Neutrophil (primary cell): ENCODE results near the gene SH3BGR.

Experiments used
- H3K27ac ChIP-seq: fragments of 200-600 bp; sonication (generic); 2 replicates; pipeline ENCODE4 v1.5.1; 2016; ENCODE audit warnings: mild to moderate bottlenecking, moderate library complexity
- H3K27me3 ChIP-seq: fragments of 200-600 bp; sonication (generic); 2 replicates; pipeline ENCODE4 v1.6.0; 2016; ENCODE audit warnings: mild to moderate bottlenecking
- H3K36me3 ChIP-seq: fragments of 200-600 bp; sonication (generic); 2 replicates; pipeline ENCODE4 v1.5.1; 2017
- H3K4me1 ChIP-seq, 2 experiments: fragments of 200-600 bp in 1 of 2; sonication (generic) in 1 of 2; 1 replicate in 1 of 2; 2 replicates in 1 of 2; pipeline versions ENCODE4 v1.5.1 to v1.6.1; 2013 to 2016; ENCODE audit warnings: low read depth in 1 of 2, low read length in 1 of 2, mild to moderate bottlenecking in 1 of 2, moderate library complexity in 1 of 2; ENCODE audit not compliant: control insufficient read depth in 1 of 2, insufficient read depth in 1 of 2
- H3K4me3 ChIP-seq, 2 experiments: fragments of 200-600 bp in 1 of 2; sonication (generic) in 1 of 2; 1 replicate in 1 of 2; 2 replicates in 1 of 2; pipeline ENCODE4 v1.5.1; 2013 to 2016; ENCODE audit warnings: low read depth in 1 of 2, low read length in 1 of 2, mild to moderate bottlenecking in 1 of 2, moderate library complexity in 1 of 2
- H3K9me3 ChIP-seq: fragments of 200-600 bp; sonication (generic); 2 replicates; pipeline ENCODE4 v1.5.1; 2016
- TF ChIP-seq, protein P1 (sequence below): fragments of 200-600 bp; sonication (generic); IDR thresholded peaks from 2 replicates; pipeline ENCODE4 v1.5.1; 2016; ENCODE audit warnings: antibody characterized with exemption

The SH3BGR gene

DNA sequence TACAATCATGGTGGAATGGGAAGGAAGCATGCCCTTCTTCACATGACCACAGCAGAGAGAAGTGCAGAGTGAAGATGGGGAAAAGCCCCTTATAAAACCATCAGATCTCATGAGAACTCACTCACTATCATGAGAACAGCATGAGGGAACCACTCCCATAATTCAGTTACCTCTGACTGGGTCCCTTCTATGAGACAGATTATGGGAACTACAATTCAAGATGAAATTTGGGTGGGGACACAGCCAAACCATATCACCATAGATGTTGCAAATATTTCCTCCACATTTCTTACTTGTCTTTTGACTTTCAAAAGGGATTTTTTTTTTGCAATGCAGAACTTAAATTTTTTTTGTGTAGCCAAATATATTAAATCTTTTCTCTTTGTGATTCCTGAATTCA is 14.8 kb downstream of the SH3BGR start:
- no peaks in the 10 kb centered on the region for H3K36me3 ChIP-seq
- H3K27ac ChIP-seq, result no peak overlapping the region
- no peak overlapping the region for H3K4me3 ChIP-seq
- TF ChIP-seq, protein P1, sequence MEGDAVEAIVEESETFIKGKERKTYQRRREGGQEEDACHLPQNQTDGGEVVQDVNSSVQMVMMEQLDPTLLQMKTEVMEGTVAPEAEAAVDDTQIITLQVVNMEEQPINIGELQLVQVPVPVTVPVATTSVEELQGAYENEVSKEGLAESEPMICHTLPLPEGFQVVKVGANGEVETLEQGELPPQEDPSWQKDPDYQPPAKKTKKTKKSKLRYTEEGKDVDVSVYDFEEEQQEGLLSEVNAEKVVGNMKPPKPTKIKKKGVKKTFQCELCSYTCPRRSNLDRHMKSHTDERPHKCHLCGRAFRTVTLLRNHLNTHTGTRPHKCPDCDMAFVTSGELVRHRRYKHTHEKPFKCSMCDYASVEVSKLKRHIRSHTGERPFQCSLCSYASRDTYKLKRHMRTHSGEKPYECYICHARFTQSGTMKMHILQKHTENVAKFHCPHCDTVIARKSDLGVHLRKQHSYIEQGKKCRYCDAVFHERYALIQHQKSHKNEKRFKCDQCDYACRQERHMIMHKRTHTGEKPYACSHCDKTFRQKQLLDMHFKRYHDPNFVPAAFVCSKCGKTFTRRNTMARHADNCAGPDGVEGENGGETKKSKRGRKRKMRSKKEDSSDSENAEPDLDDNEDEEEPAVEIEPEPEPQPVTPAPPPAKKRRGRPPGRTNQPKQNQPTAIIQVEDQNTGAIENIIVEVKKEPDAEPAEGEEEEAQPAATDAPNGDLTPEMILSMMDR, result no peak
- no peaks in the 10 kb centered on the region for H3K27me3 ChIP-seq
- H3K9me3 ChIP-seq, result no peaks in the 10 kb centered on the region
- H3K4me1 ChIP-seq, result no peaks in the 10 kb centered on the region

DNA sequence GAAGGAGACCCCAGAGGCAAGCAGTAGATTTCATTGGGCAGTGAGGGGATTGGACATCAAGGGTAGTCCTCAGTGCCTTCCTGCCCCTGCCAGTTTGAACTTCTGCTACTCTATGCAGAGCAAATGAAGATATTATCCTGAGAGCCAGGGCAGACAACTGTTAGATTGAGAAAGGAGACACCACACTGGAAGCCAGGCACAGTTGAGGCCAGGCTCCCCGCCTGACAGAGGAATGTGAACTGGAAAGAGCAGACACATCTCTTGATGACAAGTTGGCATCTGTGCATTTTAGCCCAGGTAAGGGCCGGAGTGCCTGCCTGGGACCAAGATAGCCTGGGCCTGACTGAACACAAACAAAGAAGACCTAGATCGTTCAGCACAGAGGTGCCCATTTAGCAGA is 16.0 kb downstream of the SH3BGR start:
- Histone ChIP-seq H3K36me3 (no peaks in the 10 kb centered on the region), H3K4me3 (no peak overlapping the region), H3K4me1 (no peaks in the 10 kb centered on the region), H3K27ac (no peak overlapping the region), H3K27me3 (no peaks in the 10 kb centered on the region), H3K9me3 (no peaks in the 10 kb centered on the region)
- TF ChIP-seq, protein P1, result no peak

DNA sequence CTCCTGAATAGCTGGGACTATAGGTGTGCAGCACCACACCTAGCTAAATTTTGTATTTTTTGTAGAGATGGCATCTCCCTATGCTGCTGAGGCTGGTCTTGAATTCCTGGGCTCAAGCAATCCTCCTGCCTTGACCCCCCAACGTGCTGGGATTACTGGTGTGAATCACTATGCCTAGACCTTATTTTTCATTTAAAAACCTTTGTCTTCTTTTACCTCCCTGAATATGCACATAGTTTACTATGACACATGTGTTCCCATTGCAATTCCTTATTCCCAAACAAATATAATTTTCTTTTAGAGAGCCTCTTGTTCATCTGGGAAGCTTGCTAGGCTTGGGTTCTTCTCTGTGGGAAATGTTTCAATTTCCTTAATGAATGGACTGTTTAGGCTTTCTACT is 16.8 kb downstream of the SH3BGR start:
- no peaks in the 10 kb centered on the region for H3K9me3 ChIP-seq
- no peak overlapping the region for H3K27ac ChIP-seq
- H3K36me3 ChIP-seq, result no peaks in the 10 kb centered on the region
- TF ChIP-seq, protein P1, result no peak
- H3K4me1 ChIP-seq, result no peaks in the 10 kb centered on the region
- H3K4me3 ChIP-seq, result no peak overlapping the region
- H3K27me3 ChIP-seq, result no peaks in the 10 kb centered on the region

DNA sequence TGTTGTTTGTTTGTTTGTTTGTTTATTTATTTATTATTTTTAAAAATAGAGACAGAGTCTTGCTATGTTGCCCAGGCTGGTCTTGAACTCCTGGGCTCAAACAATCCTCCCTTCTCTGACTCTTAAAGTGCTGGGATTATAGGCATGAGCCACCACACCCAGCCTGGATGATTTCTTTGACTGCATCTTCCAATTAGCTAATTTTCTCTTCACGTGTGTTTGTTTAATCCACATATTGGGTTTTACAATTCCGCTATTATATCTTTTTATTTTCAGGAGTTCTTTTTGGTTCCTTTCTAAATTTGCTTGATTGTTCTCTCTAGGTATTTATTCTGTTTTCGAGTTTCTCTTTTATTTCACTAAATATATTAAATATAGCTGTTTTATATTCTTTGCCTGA is 19.8 kb downstream of the SH3BGR start:
- Histone ChIP-seq H3K4me3 (no peak overlapping the region), H3K27ac (no peak overlapping the region), H3K9me3 (no peaks in the 10 kb centered on the region), H3K4me1 (no peaks in the 10 kb centered on the region), H3K27me3 (no peaks in the 10 kb centered on the region), H3K36me3 (no peaks in the 10 kb centered on the region)
- TF ChIP-seq, protein P1, result no peak

DNA sequence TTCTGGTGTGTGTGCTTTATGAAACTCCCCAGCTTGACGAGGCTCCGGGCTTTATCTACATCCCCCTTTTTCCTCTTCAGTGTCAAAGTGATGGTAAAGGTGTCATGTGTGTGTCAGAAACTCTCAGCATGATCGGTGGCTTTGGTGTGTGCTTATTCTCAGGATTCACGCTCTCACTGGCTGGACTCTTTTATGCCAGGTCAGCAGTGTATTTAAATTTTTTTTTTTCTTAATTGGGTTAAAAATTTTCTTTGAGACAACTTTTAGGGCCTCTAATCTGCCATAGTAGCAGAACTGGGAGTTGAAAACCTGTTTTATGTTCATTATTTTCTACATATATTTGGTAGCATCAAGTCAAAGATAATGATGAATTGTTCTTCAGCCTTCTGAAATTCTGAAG is 21.0 kb downstream of the SH3BGR start:
- no peaks in the 10 kb centered on the region for H3K27me3 ChIP-seq
- H3K36me3 ChIP-seq, result no peaks in the 10 kb centered on the region
- TF ChIP-seq, protein P1, result no peak
- H3K4me1 ChIP-seq, result no peaks in the 10 kb centered on the region
- H3K27ac ChIP-seq, result no peak overlapping the region
- H3K4me3 ChIP-seq, result no peak overlapping the region
- H3K9me3 ChIP-seq, result no peaks in the 10 kb centered on the region

DNA sequence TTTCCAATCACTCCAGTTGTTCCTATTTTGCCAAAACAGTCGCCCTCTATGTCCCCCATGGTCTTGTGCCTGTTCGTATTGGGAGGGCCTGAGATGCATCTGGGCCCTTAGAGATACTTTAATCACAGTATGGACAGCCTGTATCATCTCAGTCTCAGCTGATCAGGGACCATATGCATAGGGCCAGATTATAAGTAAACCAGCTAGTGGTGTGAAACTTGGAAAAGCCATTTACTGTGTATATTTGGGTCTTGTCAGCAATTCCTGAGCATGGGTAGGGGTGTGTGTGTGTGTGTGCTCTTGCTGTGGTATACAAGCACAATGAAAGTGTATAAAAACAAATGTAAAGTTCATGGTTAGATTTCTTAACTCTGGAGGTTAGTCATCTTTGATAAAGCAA is 22.8 kb downstream of the SH3BGR start:
- no peak overlapping the region for H3K4me3 ChIP-seq
- TF ChIP-seq, protein P1, result no peak
- H3K27ac ChIP-seq, result no peak overlapping the region
- H3K36me3 ChIP-seq, result no peaks in the 10 kb centered on the region
- H3K4me1 ChIP-seq, result no peaks in the 10 kb centered on the region
- H3K27me3 ChIP-seq, result no peaks in the 10 kb centered on the region
- H3K9me3 ChIP-seq, result no peaks in the 10 kb centered on the region
